ENCODE data around the gene OR10G8.

DNA sequence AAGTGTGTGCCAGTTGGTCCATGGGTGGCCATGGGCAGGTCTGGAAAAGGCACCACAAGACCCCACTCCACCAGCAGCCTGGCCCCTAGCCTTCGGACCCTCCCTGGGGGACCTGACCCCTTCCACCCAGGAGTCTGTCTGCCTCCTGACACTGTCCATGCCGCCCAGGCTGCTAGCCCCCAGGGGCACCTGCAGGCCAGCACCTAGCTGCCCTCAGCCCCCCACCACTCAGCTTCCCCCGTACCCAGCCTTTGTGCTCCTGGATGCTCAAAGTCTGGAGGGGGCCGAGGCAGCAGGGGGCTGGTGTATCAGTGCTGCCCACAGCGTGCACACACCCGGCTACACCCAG, 48.9 kb downstream of the OR10G8 start:
- TF ChIP-seq CTCF (conservative IDR thresholded peaks at IDR 0.05; ENCODE audit: low read depth, low read length) = no peak
- no peak for TF ChIP-seq CEBPB (IDR thresholded peaks at IDR 0.05; ENCODE audit: low read depth, low read length)
- TF ChIP-seq, protein P1, sequence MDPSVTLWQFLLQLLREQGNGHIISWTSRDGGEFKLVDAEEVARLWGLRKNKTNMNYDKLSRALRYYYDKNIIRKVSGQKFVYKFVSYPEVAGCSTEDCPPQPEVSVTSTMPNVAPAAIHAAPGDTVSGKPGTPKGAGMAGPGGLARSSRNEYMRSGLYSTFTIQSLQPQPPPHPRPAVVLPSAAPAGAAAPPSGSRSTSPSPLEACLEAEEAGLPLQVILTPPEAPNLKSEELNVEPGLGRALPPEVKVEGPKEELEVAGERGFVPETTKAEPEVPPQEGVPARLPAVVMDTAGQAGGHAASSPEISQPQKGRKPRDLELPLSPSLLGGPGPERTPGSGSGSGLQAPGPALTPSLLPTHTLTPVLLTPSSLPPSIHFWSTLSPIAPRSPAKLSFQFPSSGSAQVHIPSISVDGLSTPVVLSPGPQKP (IDR thresholded peaks at IDR 0.05; ENCODE audit: borderline replicate concordance, low read depth, low read length) = no peak
- TF ChIP-seq MAFK (IDR thresholded peaks at IDR 0.05; ENCODE audit: low read depth, low read length) = no peak
- no peak for TF ChIP-seq SMC3 (IDR thresholded peaks at IDR 0.05; ENCODE audit: low read depth, low read length)
- no peak for TF ChIP-seq USF2 (IDR thresholded peaks at IDR 0.05; ENCODE audit: low read depth, low read length)
- no peak for TF ChIP-seq MAZ (IDR thresholded peaks at IDR 0.05; ENCODE audit: borderline replicate concordance, low read depth, low read length)
- no peak for TF ChIP-seq RFX5 (IDR thresholded peaks at IDR 0.05; ENCODE audit: low read depth, low read length)
- TF ChIP-seq POLR2A (IDR thresholded peaks at IDR 0.05; ENCODE audit: low read depth, low read length) = no peak
- TF ChIP-seq MXI1 (IDR thresholded peaks at IDR 0.05; ENCODE audit: borderline replicate concordance, low read depth, low read length) = no peak
